ENCODE results near the gene RNH1.

GRCh38 chr11:504994-505344 is 2.1 kb downstream of the RNH1 start:
- TF ChIP-seq, protein P1, sequence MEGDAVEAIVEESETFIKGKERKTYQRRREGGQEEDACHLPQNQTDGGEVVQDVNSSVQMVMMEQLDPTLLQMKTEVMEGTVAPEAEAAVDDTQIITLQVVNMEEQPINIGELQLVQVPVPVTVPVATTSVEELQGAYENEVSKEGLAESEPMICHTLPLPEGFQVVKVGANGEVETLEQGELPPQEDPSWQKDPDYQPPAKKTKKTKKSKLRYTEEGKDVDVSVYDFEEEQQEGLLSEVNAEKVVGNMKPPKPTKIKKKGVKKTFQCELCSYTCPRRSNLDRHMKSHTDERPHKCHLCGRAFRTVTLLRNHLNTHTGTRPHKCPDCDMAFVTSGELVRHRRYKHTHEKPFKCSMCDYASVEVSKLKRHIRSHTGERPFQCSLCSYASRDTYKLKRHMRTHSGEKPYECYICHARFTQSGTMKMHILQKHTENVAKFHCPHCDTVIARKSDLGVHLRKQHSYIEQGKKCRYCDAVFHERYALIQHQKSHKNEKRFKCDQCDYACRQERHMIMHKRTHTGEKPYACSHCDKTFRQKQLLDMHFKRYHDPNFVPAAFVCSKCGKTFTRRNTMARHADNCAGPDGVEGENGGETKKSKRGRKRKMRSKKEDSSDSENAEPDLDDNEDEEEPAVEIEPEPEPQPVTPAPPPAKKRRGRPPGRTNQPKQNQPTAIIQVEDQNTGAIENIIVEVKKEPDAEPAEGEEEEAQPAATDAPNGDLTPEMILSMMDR (conservative IDR thresholded peaks at IDR 0.05; ENCODE audit: low read length): no peak
- TF ChIP-seq EZH2phosphoT487 (IDR thresholded peaks at IDR 0.05; ENCODE audit: borderline replicate concordance, low read depth, low read length): no peak

Measured in OCI-LY7 (cell line).